ENCODE measurements around the gene MRPL49. TPM values are rescaled to one million over a fixed set of nuclear protein-coding genes. Genes with fewer than 3 reads are reported as not detected.
A peak's percentile ranks its signal among the peaks of the same experiment; 100 is the strongest.
"Not testable (repeated sequence)": the region's sequence is repeated elsewhere in the genome, so short reads cannot be mapped to it uniquely, and the experiment has no call there.

The MRPL49 gene
- total and polyA plus RNA-seq, 3 donors from 2014 or later, result 53.9 to 87.7 (median 82.8) TPM

DNA sequence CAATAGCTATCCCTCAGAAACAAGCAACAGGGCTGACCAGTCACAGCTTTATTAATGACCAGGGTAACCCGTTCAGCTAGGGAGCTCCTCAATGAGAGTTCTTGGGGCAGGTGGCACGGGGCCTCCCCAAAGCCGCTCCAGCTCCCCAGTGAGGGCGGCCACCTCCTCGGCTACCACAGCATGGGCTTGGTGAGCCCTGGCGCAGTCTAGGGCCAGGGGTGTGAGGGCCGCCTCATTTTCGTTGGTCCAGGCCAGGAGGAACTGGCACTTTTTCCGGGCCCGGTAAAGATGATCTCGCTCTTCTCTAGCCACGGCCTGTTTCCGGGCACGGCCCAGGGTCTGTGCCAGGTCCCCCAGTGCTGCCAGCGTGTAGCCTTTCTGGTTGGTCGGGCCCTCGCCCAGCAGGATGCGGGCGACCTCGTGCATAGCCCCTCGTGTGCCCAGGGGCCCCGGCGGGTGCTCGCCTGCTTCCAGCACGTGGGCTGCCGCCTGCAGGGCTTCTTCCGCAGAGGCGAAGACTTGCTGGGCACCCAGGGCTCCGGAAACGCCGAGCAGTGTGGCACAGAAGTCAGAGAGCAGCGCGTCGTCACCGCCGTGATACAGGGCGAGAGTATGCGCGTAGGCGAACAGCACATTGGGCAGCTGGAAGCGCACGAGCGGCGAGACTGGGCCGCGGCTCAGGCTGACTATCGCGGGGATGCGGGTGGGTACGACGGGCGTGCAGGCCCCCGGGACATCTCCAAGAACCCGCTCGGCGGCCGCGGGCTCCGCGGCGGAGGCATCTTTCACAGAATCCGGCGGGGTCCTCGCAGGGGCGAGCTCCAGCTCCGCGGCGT is 5.5 kb upstream of the MRPL49 start:
- intact Hi-C loops (cut with DNase I; ENCODE audit: low total_unique reads), result loop anchor here (10.0 kb wide), 1 partner anchor 102 kb away; the partner anchor contains the start of gene ARL2
- Histone ChIP-seq H3K27ac (peak overlapping the region; percentile 27 to 82), H3K4me1 (peaks cover 28% of the 10 kb centered on the region), H3K36me3 (ENCODE audit: low read depth, missing control alignments) (no peaks in the 10 kb centered on the region), H3K27me3 (no peaks in the 10 kb centered on the region), H3K4me3 (peak overlapping the region; percentile 81 to 84), H3K9me3 (no peaks in the 10 kb centered on the region)
- 19 to 74% methylated on average over 7 to 59 of the region's 68 CpGs for WGBS, 2 donors
- no peak for TF ChIP-seq POLR2A (IDR thresholded peaks at IDR 0.05)
- TF ChIP-seq, protein P1, sequence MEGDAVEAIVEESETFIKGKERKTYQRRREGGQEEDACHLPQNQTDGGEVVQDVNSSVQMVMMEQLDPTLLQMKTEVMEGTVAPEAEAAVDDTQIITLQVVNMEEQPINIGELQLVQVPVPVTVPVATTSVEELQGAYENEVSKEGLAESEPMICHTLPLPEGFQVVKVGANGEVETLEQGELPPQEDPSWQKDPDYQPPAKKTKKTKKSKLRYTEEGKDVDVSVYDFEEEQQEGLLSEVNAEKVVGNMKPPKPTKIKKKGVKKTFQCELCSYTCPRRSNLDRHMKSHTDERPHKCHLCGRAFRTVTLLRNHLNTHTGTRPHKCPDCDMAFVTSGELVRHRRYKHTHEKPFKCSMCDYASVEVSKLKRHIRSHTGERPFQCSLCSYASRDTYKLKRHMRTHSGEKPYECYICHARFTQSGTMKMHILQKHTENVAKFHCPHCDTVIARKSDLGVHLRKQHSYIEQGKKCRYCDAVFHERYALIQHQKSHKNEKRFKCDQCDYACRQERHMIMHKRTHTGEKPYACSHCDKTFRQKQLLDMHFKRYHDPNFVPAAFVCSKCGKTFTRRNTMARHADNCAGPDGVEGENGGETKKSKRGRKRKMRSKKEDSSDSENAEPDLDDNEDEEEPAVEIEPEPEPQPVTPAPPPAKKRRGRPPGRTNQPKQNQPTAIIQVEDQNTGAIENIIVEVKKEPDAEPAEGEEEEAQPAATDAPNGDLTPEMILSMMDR (IDR thresholded peaks at IDR 0.05), result no peak
- peak; percentile 38 for DNase-seq

DNA sequence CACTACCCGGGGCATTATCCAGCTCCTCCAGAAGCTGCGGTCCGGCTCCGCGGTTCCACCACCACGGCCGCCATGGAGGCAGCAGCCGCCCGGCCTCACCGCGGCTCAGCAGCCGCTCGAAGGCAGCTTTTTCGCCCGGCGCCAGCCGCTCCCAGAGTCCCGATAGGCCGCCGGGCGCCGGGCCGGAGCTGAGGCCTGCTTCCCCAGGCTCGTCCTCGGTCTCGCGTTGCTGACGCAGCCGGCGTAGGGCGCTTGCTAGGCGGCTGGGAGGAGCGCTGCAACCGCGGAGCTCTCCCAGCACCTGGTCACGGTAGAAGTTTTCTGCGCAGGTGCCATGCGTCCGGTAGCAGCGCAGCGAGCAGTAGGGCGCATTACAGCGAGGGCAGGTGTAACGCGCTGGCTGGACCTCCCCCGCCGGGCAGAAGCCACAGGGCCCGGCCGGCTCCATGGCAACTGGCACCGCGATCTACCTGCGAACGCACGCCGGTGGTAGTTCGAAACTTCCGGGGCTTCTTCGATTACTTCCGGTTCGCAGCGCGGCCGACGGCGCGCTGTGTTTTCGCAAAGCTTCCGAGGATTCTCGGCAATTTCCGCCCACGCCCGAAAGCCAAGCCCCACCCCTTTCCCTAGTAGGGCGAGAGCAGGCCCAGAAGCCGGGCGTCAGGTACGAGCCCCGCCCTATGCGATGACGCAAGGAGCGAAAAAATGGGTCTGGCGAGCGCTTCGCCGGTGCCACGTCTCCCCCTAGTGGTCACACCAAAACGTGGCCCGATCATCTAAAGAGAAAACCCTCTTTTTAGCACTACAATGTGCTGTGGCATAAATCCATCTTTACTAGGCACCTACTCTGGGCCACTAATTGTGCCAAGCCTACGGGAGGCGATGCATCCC is 4.7 kb upstream of the MRPL49 start, which contains the start of gene ZNHIT2:
Gene ZNHIT2 (minus strand): TSS at position 496 of the 891 bp plus-strand sequence. CDS start 48 bp downstream, at position 448.
- no peak for TF ChIP-seq POLR2A (IDR thresholded peaks at IDR 0.05)
- TF ChIP-seq, protein P1 (IDR thresholded peaks at IDR 0.05), result peak; percentile 98 to 99 (median 99)
- Histone ChIP-seq H3K4me3 (peak within 1 kb of the TSS; percentile 81 to 84), H3K36me3 (ENCODE audit: low read depth, missing control alignments) (no peaks in the 10 kb centered on the region), H3K4me1 (peaks cover 22% of the 10 kb centered on the region), H3K9me3 (no peaks in the 10 kb centered on the region), H3K27me3 (no peaks in the 10 kb centered on the region), H3K27ac (peak within 1 kb of the TSS; percentile 27 to 82)
- 0 to 2% methylated on average over 29 to 69 of the region's 89 CpGs for WGBS, 2 donors
- intact Hi-C loops (cut with DNase I; ENCODE audit: low total_unique reads), result loop anchor here (10.0 kb wide), 1 partner anchor 103 kb away; the partner anchor contains the start of gene ARL2
- DNase-seq, result peak; percentile 100

DNA sequence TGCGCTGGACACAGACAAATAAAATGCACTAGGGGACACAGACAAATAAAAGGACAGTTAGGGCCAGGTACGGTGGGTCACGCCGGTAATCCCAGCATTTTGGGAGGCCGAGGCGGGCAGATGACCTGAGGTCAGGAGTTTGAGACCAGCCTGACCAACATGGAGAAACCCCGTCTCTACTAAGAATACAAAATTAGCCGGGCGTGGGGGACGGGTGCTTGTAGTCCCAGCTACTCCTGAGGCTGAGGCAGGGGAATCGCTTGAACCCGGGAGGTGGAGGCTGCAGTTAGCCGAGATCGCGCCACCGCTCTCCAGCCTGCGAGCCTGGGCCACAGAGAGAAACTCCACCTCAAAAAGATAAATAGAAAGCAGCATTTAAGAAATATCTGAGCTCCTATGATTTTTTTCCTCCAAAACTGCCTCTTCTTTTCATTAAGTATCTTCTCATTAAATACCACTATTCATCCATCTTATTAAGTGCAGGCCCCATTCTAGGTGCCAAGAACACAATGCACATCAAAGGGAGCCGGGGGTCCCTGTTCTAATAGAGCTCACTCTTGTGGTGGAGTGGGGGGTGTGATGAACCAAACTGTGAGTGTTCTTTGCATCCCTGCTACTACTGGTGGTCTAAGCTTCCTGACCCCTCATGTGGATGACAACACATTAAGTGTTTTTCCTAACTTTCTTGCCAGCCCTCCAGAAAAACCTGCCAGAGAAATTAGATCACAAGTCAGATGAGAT is 3.9 kb upstream of the MRPL49 start:
- 56 to 59% methylated on average over 18 of the region's 18 CpGs for WGBS, 2 donors
- Histone ChIP-seq H3K27ac (peak overlapping the region; percentile 2 to 50), H3K9me3 (no peaks in the 10 kb centered on the region), H3K4me3 (peak overlapping the region in 1 of 2 donors; percentile 84), H3K4me1 (peaks cover 20% of the 10 kb centered on the region), H3K27me3 (no peaks in the 10 kb centered on the region), H3K36me3 (ENCODE audit: low read depth, missing control alignments) (no peaks in the 10 kb centered on the region)
- DNase-seq, result no peak
- no peak for TF ChIP-seq POLR2A (IDR thresholded peaks at IDR 0.05)
- TF ChIP-seq, protein P1 (IDR thresholded peaks at IDR 0.05), result peak in 1 of 3 experiments; percentile 47
- intact Hi-C loops (cut with DNase I; ENCODE audit: low total_unique reads), result loop anchor here (10.0 kb wide), 1 partner anchor 103 kb away; the partner anchor contains the start of gene ARL2

DNA sequence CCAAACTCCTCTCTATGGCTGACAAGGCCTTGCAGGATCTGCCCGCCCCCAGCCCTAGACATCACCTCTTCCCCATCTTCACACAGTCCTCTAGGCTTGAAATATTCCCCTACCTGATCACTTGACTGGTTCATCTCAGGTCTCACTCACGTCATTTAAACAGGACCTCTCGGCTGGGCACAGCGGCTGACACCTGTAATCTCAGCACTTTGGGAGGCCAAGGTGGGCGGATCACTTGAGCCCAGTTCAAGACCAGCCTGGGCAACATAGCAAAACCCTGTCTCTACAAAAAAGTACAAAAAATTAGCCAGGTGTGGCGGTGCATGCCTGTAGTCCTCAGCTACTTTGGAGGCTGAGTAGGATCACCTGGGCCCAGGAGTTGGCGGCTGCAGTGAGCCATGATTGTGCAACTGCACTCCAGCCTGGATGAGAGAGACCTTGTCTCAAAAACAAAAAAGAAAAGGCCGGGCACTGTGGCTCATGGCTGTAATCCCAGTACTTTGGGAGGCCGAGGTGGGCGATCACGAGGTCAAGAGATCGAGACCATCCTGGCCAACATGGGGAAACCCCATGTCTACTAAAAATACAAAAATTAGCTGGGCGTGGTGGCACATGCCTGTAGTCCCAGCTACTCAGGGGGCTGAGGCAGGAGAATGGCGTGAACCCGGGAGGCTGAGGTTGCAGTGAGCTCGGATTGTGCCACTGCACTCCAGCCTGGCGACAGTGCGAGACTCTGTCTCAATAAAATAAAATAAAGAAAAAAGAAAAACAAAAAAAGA is 3.0 kb upstream of the MRPL49 start:
- intact Hi-C loops (cut with DNase I; ENCODE audit: low total_unique reads), result loop anchor here (10.0 kb wide), 1 partner anchor 104 kb away; the partner anchor contains the start of gene ARL2
- H3K9me3 ChIP-seq; DNase-seq; H3K27ac ChIP-seq; H3K36me3 ChIP-seq (ENCODE audit: low read depth, missing control alignments); H3K27me3 ChIP-seq; H3K4me3 ChIP-seq: not testable (repeated sequence)
- H3K4me1 ChIP-seq, result peaks cover 20% of the 10 kb centered on the region
- 88 to 90% methylated on average over 18 of the region's 18 CpGs for WGBS, 2 donors

All from testis (tissue), 3 donors.